NCI-H2171 treated with DMSO at 0.1 percent for 48 hours (cell line): Measurements from ENCODE around the gene RNF6.
"Not testable (repeated sequence)": the region's sequence is repeated elsewhere in the genome, so short reads cannot be mapped to it uniquely, and the experiment has no call there.

Experiments
- DNase-seq: peaks from one replicate; lab custom pipeline; 2025; lab: John Stamatoyannopoulos, UW

Gene RNF6

GRCh38 chr13:26221721-26222519 lies at the start of gene RNF6:
Gene RNF6 (minus strand): TSS chr13:26222314. CDS start chr13:26219649, 2,665 bp downstream.
- DNase-seq, result peak; percentile 93

- no peak for DNase-seq
Measured at GRCh38 chr13:26270707-26271106, 48.6 kb upstream of the RNF6 start.

- DNase-seq, result no peak
Measured at GRCh38 chr13:26266311-26266710, 44.2 kb upstream of the RNF6 start.

- no peak for DNase-seq
Measured at GRCh38 chr13:26262156-26262555, 40.0 kb upstream of the RNF6 start.

GRCh38 chr13:26259634-26260033 lies 37.5 kb upstream of the RNF6 start:
- DNase-seq, result no peak

GRCh38 chr13:26257049-26257448 lies 34.9 kb upstream of the RNF6 start:
- no peak for DNase-seq

- DNase-seq, result peak; percentile 29
Measured at GRCh38 chr13:26255691-26256277, 33.7 kb upstream of the RNF6 start.

GRCh38 chr13:26255115-26255514 lies 33.0 kb upstream of the RNF6 start:
- no peak for DNase-seq

- DNase-seq, result peak; percentile 6
Measured at GRCh38 chr13:26254583-26255111, 32.5 kb upstream of the RNF6 start.

- DNase-seq, result peak; percentile 91
Measured at GRCh38 chr13:26253787-26254582, 31.9 kb upstream of the RNF6 start, which contains the start of gene CDK8. Gene CDK8 (plus strand): TSS chr13:26254129. CDS start chr13:26254642, 513 bp downstream.

- DNase-seq, result no peak
Measured at GRCh38 chr13:26253262-26253786, 31.2 kb upstream of the RNF6 start.

- DNase-seq, result not testable (repeated sequence)
Measured at GRCh38 chr13:26252006-26252405, 29.9 kb upstream of the RNF6 start.

- no peak for DNase-seq
Measured at GRCh38 chr13:26249551-26249950, 27.4 kb upstream of the RNF6 start.

- no peak for DNase-seq
Measured at GRCh38 chr13:26247608-26248007, 25.5 kb upstream of the RNF6 start.

GRCh38 chr13:26247011-26247410 lies 24.9 kb upstream of the RNF6 start:
- DNase-seq, result peak; percentile 46

GRCh38 chr13:26246154-26246553 lies 24.0 kb upstream of the RNF6 start:
- no peak for DNase-seq

- DNase-seq, result no peak
Measured at GRCh38 chr13:26236296-26236695, 14.2 kb upstream of the RNF6 start.

GRCh38 chr13:26230703-26231102 lies 8.6 kb upstream of the RNF6 start:
- DNase-seq, result no peak

- DNase-seq, result no peak
Measured at GRCh38 chr13:26229080-26229615, 7.0 kb upstream of the RNF6 start.

- peak; percentile 65 for DNase-seq
Measured at GRCh38 chr13:26228096-26228495, 6.0 kb upstream of the RNF6 start.

- no peak for DNase-seq
Measured at GRCh38 chr13:26227166-26227971, 5.3 kb upstream of the RNF6 start.
